ENCODE data around the gene RAB3IL1.
A peak's percentile ranks its signal among the peaks of the same experiment; 100 is the strongest.

RAB3IL1 gene

GRCh38 chr11:61963282-61964057 lies 46.1 kb upstream of the RAB3IL1 start:
- no peak for TF ChIP-seq CTCF (IDR thresholded peaks at IDR 0.05)
- Histone ChIP-seq H3K36me3 (peaks cover 32 to 49% (median 43%) of the 10 kb centered on the region in 3 donors), H3K4me1 (peaks cover 0 to 53% (median 43%) of the 10 kb centered on the region in 4 donors), H3K9me3 (no peaks in the 10 kb centered on the region), H3K4me3 (peak overlapping the region in 1 of 2 donors; percentile 68), H3K27ac (peak overlapping the region; percentile 15 to 100), H3K27me3 (no peaks in the 10 kb centered on the region)
- peak; percentile 56 to 72 for DNase-seq
- intact Hi-C loops (cut with DNase I; ENCODE audit: low total_unique reads) = no loop called here

- Histone ChIP-seq H3K27me3 (no peaks in the 10 kb centered on the region), H3K36me3 (peaks cover 32 to 54% (median 43%) of the 10 kb centered on the region in 3 donors), H3K27ac (peak overlapping the region; percentile 15 to 100), H3K4me1 (peaks cover 0 to 49% (median 42%) of the 10 kb centered on the region in 4 donors), H3K9me3 (no peaks in the 10 kb centered on the region), H3K4me3 (no peak overlapping the region)
- intact Hi-C loops (cut with DNase I; ENCODE audit: low total_unique reads) = no loop called here
- peak in 1 of 2 donors; percentile 62 for DNase-seq
- no peak for TF ChIP-seq CTCF (IDR thresholded peaks at IDR 0.05)
Measured at GRCh38 chr11:61963016-61963281, 45.6 kb upstream of the RAB3IL1 start.

GRCh38 chr11:61962213-61963015 lies 45.0 kb upstream of the RAB3IL1 start:
- TF ChIP-seq CTCF (IDR thresholded peaks at IDR 0.05) = no peak
- Histone ChIP-seq H3K4me1 (peaks cover 0 to 49% (median 42%) of the 10 kb centered on the region in 4 donors), H3K27ac (peak overlapping the region; percentile 15 to 100), H3K4me3 (no peak overlapping the region), H3K36me3 (peaks cover 32 to 56% (median 43%) of the 10 kb centered on the region in 3 donors), H3K27me3 (no peaks in the 10 kb centered on the region), H3K9me3 (no peaks in the 10 kb centered on the region)
- intact Hi-C loops (cut with DNase I; ENCODE audit: low total_unique reads) = no loop called here
- peak in 1 of 2 donors; percentile 62 for DNase-seq

- Histone ChIP-seq H3K27me3 (no peaks in the 10 kb centered on the region), H3K9me3 (no peaks in the 10 kb centered on the region), H3K27ac (peak overlapping the region; percentile 15 to 100), H3K36me3 (peaks cover 32 to 56% (median 42%) of the 10 kb centered on the region in 3 donors), H3K4me1 (peaks cover 0 to 49% (median 42%) of the 10 kb centered on the region in 4 donors), H3K4me3 (no peak overlapping the region)
- intact Hi-C loops (cut with DNase I; ENCODE audit: low total_unique reads) = no loop called here
- DNase-seq = peak; percentile 61 to 79
- no peak for TF ChIP-seq CTCF (IDR thresholded peaks at IDR 0.05)
Measured at GRCh38 chr11:61961570-61962212, 44.3 kb upstream of the RAB3IL1 start.

GRCh38 chr11:61960532-61960931 lies 43.2 kb upstream of the RAB3IL1 start:
- TF ChIP-seq CTCF (IDR thresholded peaks at IDR 0.05) = no peak
- H3K36me3 ChIP-seq = peaks cover 25 to 50% (median 30%) of the 10 kb centered on the region in 3 donors
- H3K9me3 ChIP-seq = no peaks in the 10 kb centered on the region
- intact Hi-C loops (cut with DNase I; ENCODE audit: low total_unique reads) = no loop called here
- peak in 1 of 2 donors; percentile 55 for DNase-seq
- peaks cover 0 to 6% of the 10 kb centered on the region in 2 donors for H3K27me3 ChIP-seq
- H3K4me1 ChIP-seq = peaks cover 0 to 52% (median 44%) of the 10 kb centered on the region in 4 donors
- H3K4me3 ChIP-seq = no peak overlapping the region
- peak overlapping the region in 1 of 2 donors; percentile 100 for H3K27ac ChIP-seq
